ENCODE measurements around the gene CABP7. TPM values are rescaled to one million over a fixed set of nuclear protein-coding genes. Genes with fewer than 3 reads are reported as not detected.

CABP7 gene
- total RNA-seq, 1 experiment from 2014 or later = not detected

DNA sequence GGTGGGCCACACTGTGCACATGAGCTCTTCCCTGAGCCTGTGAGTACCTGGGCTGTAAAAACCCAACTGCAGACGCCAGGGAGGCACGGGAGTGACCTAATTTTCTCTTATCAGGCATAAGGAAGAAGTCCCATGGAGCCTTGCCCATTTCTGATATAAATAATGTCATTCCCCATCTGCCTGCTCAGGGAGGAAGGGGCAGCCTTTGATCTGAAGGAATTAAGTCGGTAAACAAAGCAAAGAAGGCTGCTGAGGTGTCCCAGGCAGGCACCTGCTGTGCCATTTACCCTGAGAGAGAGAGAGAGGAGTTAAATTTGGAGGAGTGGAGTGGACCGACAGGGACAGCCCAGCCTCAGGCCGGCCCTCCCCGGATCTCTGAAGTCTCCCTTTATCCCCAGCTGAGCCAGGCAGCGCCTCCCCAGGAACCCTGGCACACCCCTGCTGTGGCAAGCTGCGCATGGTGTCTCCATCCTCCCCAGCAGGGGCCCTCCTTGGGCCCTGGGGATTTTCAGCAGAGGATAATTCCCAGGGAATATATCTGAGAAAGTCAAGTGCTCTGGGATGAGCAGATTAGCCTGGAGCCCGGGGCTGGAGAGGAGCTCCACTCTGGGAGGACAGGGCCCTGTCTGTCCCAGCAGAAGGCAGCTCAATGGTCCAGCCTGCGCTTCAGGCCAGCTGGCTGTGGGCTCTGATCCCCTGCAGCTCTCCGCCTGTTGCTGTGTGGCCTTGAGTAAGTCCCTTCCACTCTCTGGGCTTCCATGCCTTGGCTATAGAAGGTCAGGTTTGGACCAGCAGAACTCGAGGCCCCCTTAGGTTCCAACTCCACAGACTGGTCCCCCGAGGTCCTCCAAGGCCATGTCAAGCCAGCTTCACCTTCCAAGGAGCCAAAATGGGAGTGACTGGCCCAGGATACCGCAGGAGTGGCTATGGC lies 17.5 kb upstream of the CABP7 start:
- DNase-seq = peak; percentile 29
- H3K9me3 Mint-ChIP-seq (ENCODE audit: low read depth, unreplicated experiment) = no peaks in the 10 kb centered on the region
- CTCF ChIA-PET = interaction anchor here (0.5 to 2.3 kb wide), 10 partner anchors 11 to 388 kb away, joined by 3 to 13 read pairs (median 4); partner anchors contain the start of gene THOC5
- no peak overlapping the region for H3K4me3 Mint-ChIP-seq (ENCODE audit: low read depth, unreplicated experiment)
- no TSS peak for BruUV-seq (replicated peaks)
- H3K27ac Mint-ChIP-seq (ENCODE audit: unreplicated experiment) = peak overlapping the region; percentile 43
- peaks cover 12% of the 10 kb centered on the region for H3K27me3 Mint-ChIP-seq (ENCODE audit: unreplicated experiment)
- intact Hi-C loops (cut with micrococcal nuclease; ENCODE audit: unreplicated experiment) = loop anchor here (1.0 to 5.0 kb wide), 3 partner anchors 65 to 387 kb away; partner anchors contain the start of genes UQCR10 and ZMAT5
- H3K36me3 Mint-ChIP-seq (ENCODE audit: insufficient read depth, unreplicated experiment) = peaks cover 15% of the 10 kb centered on the region
- H3K4me1 Mint-ChIP-seq (ENCODE audit: low read depth, unreplicated experiment) = peaks cover 14% of the 10 kb centered on the region
- TF ChIP-seq, protein P1, sequence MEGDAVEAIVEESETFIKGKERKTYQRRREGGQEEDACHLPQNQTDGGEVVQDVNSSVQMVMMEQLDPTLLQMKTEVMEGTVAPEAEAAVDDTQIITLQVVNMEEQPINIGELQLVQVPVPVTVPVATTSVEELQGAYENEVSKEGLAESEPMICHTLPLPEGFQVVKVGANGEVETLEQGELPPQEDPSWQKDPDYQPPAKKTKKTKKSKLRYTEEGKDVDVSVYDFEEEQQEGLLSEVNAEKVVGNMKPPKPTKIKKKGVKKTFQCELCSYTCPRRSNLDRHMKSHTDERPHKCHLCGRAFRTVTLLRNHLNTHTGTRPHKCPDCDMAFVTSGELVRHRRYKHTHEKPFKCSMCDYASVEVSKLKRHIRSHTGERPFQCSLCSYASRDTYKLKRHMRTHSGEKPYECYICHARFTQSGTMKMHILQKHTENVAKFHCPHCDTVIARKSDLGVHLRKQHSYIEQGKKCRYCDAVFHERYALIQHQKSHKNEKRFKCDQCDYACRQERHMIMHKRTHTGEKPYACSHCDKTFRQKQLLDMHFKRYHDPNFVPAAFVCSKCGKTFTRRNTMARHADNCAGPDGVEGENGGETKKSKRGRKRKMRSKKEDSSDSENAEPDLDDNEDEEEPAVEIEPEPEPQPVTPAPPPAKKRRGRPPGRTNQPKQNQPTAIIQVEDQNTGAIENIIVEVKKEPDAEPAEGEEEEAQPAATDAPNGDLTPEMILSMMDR (IDR thresholded peaks at IDR 0.05; ENCODE audit: unreplicated experiment) = no peak

DNA sequence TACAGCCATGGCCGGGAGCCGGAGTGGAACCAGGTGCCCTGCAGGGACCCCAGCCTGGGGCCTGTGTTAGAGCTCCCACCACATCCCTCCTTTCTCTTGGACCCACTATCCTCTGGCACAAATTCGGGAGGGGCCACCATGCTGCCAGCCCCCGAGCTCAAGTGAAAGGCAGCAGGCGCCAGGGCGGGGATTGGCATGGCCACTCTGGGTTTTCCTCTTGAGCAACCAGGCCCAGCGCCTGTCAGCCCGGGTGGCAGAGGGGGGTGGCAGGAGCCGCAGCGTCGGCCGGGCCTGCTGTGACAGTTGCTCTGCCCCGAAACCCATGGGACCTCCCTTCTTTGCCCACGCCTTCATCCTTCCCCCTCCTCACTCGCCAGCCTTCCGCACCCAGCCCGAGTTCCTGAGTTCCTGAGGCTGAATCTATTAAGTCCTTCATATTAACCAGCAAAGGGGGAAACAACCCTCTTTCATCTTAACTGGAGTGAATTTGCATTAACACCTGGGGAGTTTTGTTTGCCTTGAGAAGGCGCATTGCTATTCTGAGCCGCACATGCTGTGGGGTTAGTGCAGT lies 16.8 kb upstream of the CABP7 start:
- Mint-ChIP-seq H3K27me3 (ENCODE audit: unreplicated experiment) (peaks cover 20% of the 10 kb centered on the region), H3K4me1 (ENCODE audit: low read depth, unreplicated experiment) (peaks cover 14% of the 10 kb centered on the region), H3K4me3 (ENCODE audit: low read depth, unreplicated experiment) (no peak overlapping the region), H3K9me3 (ENCODE audit: low read depth, unreplicated experiment) (no peaks in the 10 kb centered on the region), H3K27ac (ENCODE audit: unreplicated experiment) (no peak overlapping the region), H3K36me3 (ENCODE audit: insufficient read depth, unreplicated experiment) (peaks cover 13% of the 10 kb centered on the region)
- TF ChIP-seq, protein P1 (IDR thresholded peaks at IDR 0.05; ENCODE audit: unreplicated experiment) = no peak
- CTCF ChIA-PET = interaction anchor here (0.6 to 2.0 kb wide), 4 partner anchors 13 to 1234 kb away, joined by 3 to 13 read pairs (median 3); partner anchors contain the start of gene THOC5
- BruUV-seq (replicated peaks) = no TSS peak
- intact Hi-C loops (cut with micrococcal nuclease; ENCODE audit: unreplicated experiment) = loop anchor here (5.0 kb wide), 2 partner anchors 64 to 304 kb away; partner anchors contain the start of genes UQCR10 and ZMAT5
- no peak for DNase-seq

DNA sequence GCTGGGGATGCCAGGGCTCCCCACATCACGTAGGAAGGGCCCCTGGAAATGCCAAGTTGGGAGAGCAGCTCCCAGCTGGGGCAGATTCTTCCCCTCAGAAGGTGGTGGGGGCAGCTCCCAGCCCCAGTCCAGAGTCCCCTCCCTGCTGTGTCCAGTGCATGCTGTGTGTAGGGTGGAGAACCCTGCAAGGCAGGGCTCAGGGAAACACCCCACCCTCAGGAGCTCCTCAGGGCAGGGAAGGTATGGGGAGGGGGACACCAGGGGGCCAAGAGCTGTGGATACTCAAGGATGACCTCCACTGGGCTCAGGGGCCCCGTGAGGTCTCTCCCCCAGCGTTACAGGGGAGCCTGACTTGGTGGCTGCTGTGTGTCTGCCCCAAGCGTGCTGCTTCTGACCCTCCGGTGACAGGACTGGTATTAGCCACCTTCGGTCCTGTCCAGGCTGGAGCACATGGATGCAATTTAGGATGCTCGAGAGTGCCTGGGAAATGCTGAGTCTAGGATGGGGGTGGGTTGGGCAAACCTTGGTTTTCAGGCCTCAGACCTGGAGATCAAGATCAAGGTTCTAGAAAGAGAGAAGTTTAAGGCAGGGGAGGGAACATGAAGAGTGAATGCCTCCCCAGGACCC lies 16.1 kb upstream of the CABP7 start:
- BruUV-seq (replicated peaks) = no TSS peak

More for the DNA sequence above, 16.1 kb upstream of the CABP7 start:
- Mint-ChIP-seq H3K27ac (ENCODE audit: unreplicated experiment) (no peak overlapping the region), H3K4me3 (ENCODE audit: low read depth, unreplicated experiment) (no peak overlapping the region), H3K36me3 (ENCODE audit: insufficient read depth, unreplicated experiment) (peaks cover 7% of the 10 kb centered on the region), H3K9me3 (ENCODE audit: low read depth, unreplicated experiment) (no peaks in the 10 kb centered on the region), H3K27me3 (ENCODE audit: unreplicated experiment) (peaks cover 26% of the 10 kb centered on the region), H3K4me1 (ENCODE audit: low read depth, unreplicated experiment) (peaks cover 14% of the 10 kb centered on the region)
- DNase-seq = no peak
- TF ChIP-seq, protein P1 (IDR thresholded peaks at IDR 0.05; ENCODE audit: unreplicated experiment) = no peak
- CTCF ChIA-PET = interaction anchor here (0.6 kb wide), 1 partner anchor 1235 kb away, joined by 3 read pairs; no protein-coding TSS in a partner anchor
- intact Hi-C loops (cut with micrococcal nuclease; ENCODE audit: unreplicated experiment) = loop anchor here (5.0 kb wide), 2 partner anchors 64 to 304 kb away; partner anchors contain the start of genes UQCR10 and ZMAT5

All from Calu3 (cell line).